HT1080 (cell line): ENCODE data around the gene KLHL6. TPM values are rescaled to one million over a fixed set of nuclear protein-coding genes. Genes with fewer than 3 reads are reported as not detected.
"Not testable (repeated sequence)": the region's sequence is repeated elsewhere in the genome, so short reads cannot be mapped to it uniquely, and the experiment has no call there.

Experiments
- DNase-seq: peaks from one replicate; pipeline ENCODE4 v3.0.0-alpha.2; 2015; ENCODE audit warnings: low read depth
- total RNA-seq: library from RNA; depleted of rRNA; stranded (reverse); fragments of >200 nt; shearing (Covaris generic); gene quantifications from 2 replicates; pipeline ENCODE4 v1.2.3, GENCODE V29; 2014

KLHL6 gene
- total RNA-seq, 1 experiment from 2014 or later, result not detected

- no peak for DNase-seq
Measured at GRCh38 chr3:183487016-183487415, 68.5 kb downstream of the KLHL6 start.

- no peak for DNase-seq
Measured at GRCh38 chr3:183486472-183486871, 69.0 kb downstream of the KLHL6 start.

GRCh38 chr3:183485585-183485984, 69.9 kb downstream of the KLHL6 start:
- no peak for DNase-seq

GRCh38 chr3:183485093-183485492, 70.4 kb downstream of the KLHL6 start:
- DNase-seq, result no peak

GRCh38 chr3:183484431-183485075, 71.0 kb downstream of the KLHL6 start:
- no peak for DNase-seq

GRCh38 chr3:183481582-183481981, 73.9 kb downstream of the KLHL6 start:
- peak; percentile 88 for DNase-seq

GRCh38 chr3:183478501-183478900, 77.0 kb downstream of the KLHL6 start:
- DNase-seq, result no peak

GRCh38 chr3:183477801-183478456, 77.6 kb downstream of the KLHL6 start:
- DNase-seq, result no peak

- DNase-seq, result not testable (repeated sequence)
Measured at GRCh38 chr3:183475764-183476162, 79.7 kb downstream of the KLHL6 start.

GRCh38 chr3:183475016-183475763, 80.3 kb downstream of the KLHL6 start:
- no peak for DNase-seq

- DNase-seq, result no peak
Measured at GRCh38 chr3:183473969-183474368, 81.5 kb downstream of the KLHL6 start.

GRCh38 chr3:183472155-183472554, 83.4 kb downstream of the KLHL6 start:
- no peak for DNase-seq

GRCh38 chr3:183468424-183468823, 87.1 kb downstream of the KLHL6 start:
- no peak for DNase-seq

GRCh38 chr3:183466575-183466974, 88.9 kb downstream of the KLHL6 start:
- DNase-seq, result no peak

- DNase-seq, result not testable (repeated sequence)
Measured at GRCh38 chr3:183465710-183466109, 89.8 kb downstream of the KLHL6 start.

GRCh38 chr3:183464480-183464879, 91.0 kb downstream of the KLHL6 start:
- no peak for DNase-seq

- peak; percentile 58 for DNase-seq
Measured at GRCh38 chr3:183460081-183461055, 95.1 kb downstream of the KLHL6 start.

- peak; percentile 96 for DNase-seq
Measured at GRCh38 chr3:183455089-183455488, 100.4 kb downstream of the KLHL6 start.

- no peak for DNase-seq
Measured at GRCh38 chr3:183454064-183454463, 101.4 kb downstream of the KLHL6 start.

GRCh38 chr3:183449791-183450190, 105.7 kb downstream of the KLHL6 start:
- DNase-seq, result no peak

GRCh38 chr3:183449391-183449790, 106.1 kb downstream of the KLHL6 start:
- peak; percentile 26 for DNase-seq
